B cell (primary cell): ENCODE measurements around the gene RASA3. TPM values are rescaled to one million over a fixed set of nuclear protein-coding genes. Genes with fewer than 3 reads are reported as not detected.

Experiments
- ATAC-seq: fragments of 200-7000 bp; cut with Tn5 transposase; one replicate; pipeline ENCODE4 v1.10.0; 2021; ENCODE audit warnings: low read depth, mild to moderate bottlenecking, moderate number of reproducible peaks, moderate library complexity
- CTCF ChIA-PET: fragments of 350-600 bp; sonication (Branson Sonifier 250); formaldehyde crosslinking; loops from one replicate; lab custom pipeline; 2021; ENCODE audit warnings: antibody characterized with exemption, inconsistent platforms; lab: Charles Lee
- POLR2A ChIA-PET: fragments of 350-600 bp; sonication (Branson Sonifier 250); formaldehyde crosslinking; loops from one replicate; lab custom pipeline; 2021; ENCODE audit warnings: antibody characterized with exemption; lab: Charles Lee
- DNase-seq: peaks from one replicate; pipeline ENCODE4 v3.0.0; 2013
- H2AFZ ChIP-seq: 2 replicates; pipeline ENCODE4 v1.6.1; 2012; ENCODE audit warnings: mild to moderate bottlenecking, low read depth, low read length; ENCODE audit not compliant: insufficient read depth, poor library complexity, severe bottlenecking
- H3K27ac ChIP-seq, 2 donors: 1 replicate in 1 of 2; 2 replicates in 1 of 2; pipeline ENCODE4 v1.5.1; 2012 to 2013; ENCODE audit warnings: low read length in 2 of 2, mild to moderate bottlenecking in 2 of 2, moderate library complexity in 1 of 2
- H3K27me3 ChIP-seq, 4 experiments: fragments of 200-600 bp in 1 of 4; sonication (generic) in 1 of 4; replicated peaks in 1 of 4; 1 replicate in 2 of 4; 2 replicates in 2 of 4; pipeline versions ENCODE4 v1.6.1 to v1.7.0; 2013 to 2016; ENCODE audit warnings: low read length in 3 of 4, mild to moderate bottlenecking in 2 of 4, mixed read lengths in 1 of 4, moderate library complexity in 1 of 4; ENCODE audit not compliant: insufficient read depth in 4 of 4, control insufficient read depth in 3 of 4; ENCODE audit errors: control extremely low read depth in 1 of 4
- H3K36me3 ChIP-seq, 2 experiments: replicated peaks in 1 of 2; 1 replicate in 1 of 2; 2 replicates in 1 of 2; pipeline versions ENCODE4 v1.6.1 to v1.7.1; 2013; ENCODE audit warnings: low read length in 1 of 2; ENCODE audit not compliant: insufficient read depth in 2 of 2, control insufficient read depth in 1 of 2; ENCODE audit errors: control extremely low read depth in 1 of 2, extremely low read depth in 1 of 2
- H3K4me1 ChIP-seq, 2 donors: fragments of 200-600 bp in 1 of 2; sonication (generic) in 1 of 2; 1 replicate in 1 of 2; 2 replicates in 1 of 2; pipeline versions ENCODE4 v1.5.1 to v1.6.1; 2013 to 2017; ENCODE audit warnings: low read length in 2 of 2; ENCODE audit not compliant: control insufficient read depth in 2 of 2, insufficient read depth in 2 of 2
- H3K4me2 ChIP-seq: replicated peaks from 2 replicates; pipeline ENCODE3; 2012; ENCODE audit warnings: mild to moderate bottlenecking, low read depth, low read length; ENCODE audit not compliant: poor library complexity, severe bottlenecking
- H3K4me3 ChIP-seq, 5 experiments: fragments of 200-600 bp in 1 of 5; sonication (generic) in 1 of 5; 1 replicate in 3 of 5; 2 replicates in 2 of 5; pipeline versions ENCODE4 v1.5.1 to v1.7.0; 2011 to 2016; ENCODE audit warnings: low read length in 4 of 5, mild to moderate bottlenecking in 4 of 5, low read depth in 2 of 5, control low read depth in 1 of 5, moderate library complexity in 1 of 5; ENCODE audit not compliant: insufficient read depth in 1 of 5; ENCODE audit errors: control extremely low read depth in 1 of 5, extremely low read depth in 1 of 5
- H3K79me2 ChIP-seq: fragments of 200-600 bp; sonication (generic); one replicate; pipeline ENCODE4 v1.6.0; 2016; ENCODE audit warnings: low read length; ENCODE audit not compliant: control insufficient read depth, insufficient read depth
- H3K9ac ChIP-seq: fragments of 200-600 bp; sonication (generic); 2 replicates; pipeline ENCODE4 v1.6.1; 2017; ENCODE audit warnings: mild to moderate bottlenecking, low read length, moderate library complexity
- H3K9me3 ChIP-seq, 3 donors: one replicate each; pipeline versions ENCODE4 v1.6.1 to v1.7.1; 2013; ENCODE audit warnings: low read length in 2 of 3; ENCODE audit not compliant: control insufficient read depth in 2 of 3, insufficient read depth in 1 of 3; ENCODE audit errors: control extremely low read depth in 1 of 3
- H4K20me1 ChIP-seq: 2 replicates; pipeline ENCODE4 v1.6.0; 2012; ENCODE audit warnings: mild to moderate bottlenecking, low read length; ENCODE audit not compliant: insufficient read depth, control insufficient read depth, poor library complexity, severe bottlenecking
- H3K27ac Mint-ChIP-seq: one replicate; pipeline ENCODE4 v1.8.0; 2021; ENCODE audit warnings: mixed read lengths
- H3K27me3 Mint-ChIP-seq: one replicate; pipeline ENCODE4 v1.8.0; 2021; ENCODE audit warnings: mixed read lengths
- H3K4me1 Mint-ChIP-seq: one replicate; pipeline ENCODE4 v1.8.0; 2021; ENCODE audit warnings: mixed read lengths
- H3K4me3 Mint-ChIP-seq: one replicate; pipeline ENCODE4 v1.8.0; 2021; ENCODE audit warnings: mixed read lengths
- H3K9me3 Mint-ChIP-seq: one replicate; pipeline ENCODE4 v1.8.0; 2022; ENCODE audit warnings: mixed read lengths; ENCODE audit not compliant: insufficient read depth
- EZH2 ChIP-seq: IDR thresholded peaks from 2 replicates; pipeline ENCODE4 v1.6.1; 2012; ENCODE audit warnings: borderline replicate concordance, low read depth, mild to moderate bottlenecking, moderate library complexity, low read length; ENCODE audit not compliant: insufficient read depth, poor library complexity, severe bottlenecking
- WGBS: methylation state at CpG from one replicate; pipeline ENCODE4 v1.1.5; 2013; ENCODE audit warnings: missing lambda C conversion rate; ENCODE audit not compliant: insufficient coverage; 5-methylcytosine and 5-hydroxymethylcytosine counted together
- intact Hi-C: fragments of 100-400 bp; cut with micrococcal nuclease; formaldehyde crosslinking; loops from one replicate; pipeline ENCODE4 v1.10.0; 2022
- polyA plus RNA-seq: library from polyadenylated mRNA; depleted of rRNA; stranded (reverse); fragments of >200 nt; gene quantifications from 2 replicates; pipeline ENCODE4 v1.2.3, GENCODE V29; 2012
- total RNA-seq, 2 donors: library from RNA; stranded (reverse); fragments of 120-200 nt in 1 of 2; gene quantifications; 1 replicate in 1 of 2; 2 replicates in 1 of 2; pipeline versions ENCODE4 v1.2.3 to v1.2.4, GENCODE V29; 2013 to 2022
- TF ChIP-seq, protein P1 (sequence below): fragments of 200-600 bp; IDR thresholded peaks from one replicate; pipeline ENCODE4 v1.8.0; 2022; ENCODE audit warnings: antibody characterized with exemption, mild to moderate bottlenecking

The RASA3 gene
- total and polyA plus RNA-seq, 2 donors (not counting 1 experiment from before 2014, with no cell fraction given) = 54.2 to 87.4 TPM

- intact Hi-C loops = no loop called here
- no peak for TF ChIP-seq EZH2
- TF ChIP-seq, protein P1, sequence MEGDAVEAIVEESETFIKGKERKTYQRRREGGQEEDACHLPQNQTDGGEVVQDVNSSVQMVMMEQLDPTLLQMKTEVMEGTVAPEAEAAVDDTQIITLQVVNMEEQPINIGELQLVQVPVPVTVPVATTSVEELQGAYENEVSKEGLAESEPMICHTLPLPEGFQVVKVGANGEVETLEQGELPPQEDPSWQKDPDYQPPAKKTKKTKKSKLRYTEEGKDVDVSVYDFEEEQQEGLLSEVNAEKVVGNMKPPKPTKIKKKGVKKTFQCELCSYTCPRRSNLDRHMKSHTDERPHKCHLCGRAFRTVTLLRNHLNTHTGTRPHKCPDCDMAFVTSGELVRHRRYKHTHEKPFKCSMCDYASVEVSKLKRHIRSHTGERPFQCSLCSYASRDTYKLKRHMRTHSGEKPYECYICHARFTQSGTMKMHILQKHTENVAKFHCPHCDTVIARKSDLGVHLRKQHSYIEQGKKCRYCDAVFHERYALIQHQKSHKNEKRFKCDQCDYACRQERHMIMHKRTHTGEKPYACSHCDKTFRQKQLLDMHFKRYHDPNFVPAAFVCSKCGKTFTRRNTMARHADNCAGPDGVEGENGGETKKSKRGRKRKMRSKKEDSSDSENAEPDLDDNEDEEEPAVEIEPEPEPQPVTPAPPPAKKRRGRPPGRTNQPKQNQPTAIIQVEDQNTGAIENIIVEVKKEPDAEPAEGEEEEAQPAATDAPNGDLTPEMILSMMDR = no peak
- H3K4me1 Mint-ChIP-seq = peaks cover 7% of the 10 kb centered on the region
- Histone ChIP-seq H3K4me3 (no peak overlapping the region), H3K9ac (no peak overlapping the region), H3K79me2 (no peaks in the 10 kb centered on the region), H2AFZ (no peak overlapping the region), H3K27me3 (peaks cover 0 to 12% (median 0%) of the 10 kb centered on the region in 4 experiments), H3K36me3 (no peaks in the 10 kb centered on the region), H3K9me3 (peaks cover 0 to 35% (median 4%) of the 10 kb centered on the region in 3 donors), H3K4me1 (peaks cover 7 to 13% of the 10 kb centered on the region in 2 donors), H4K20me1 (no peaks in the 10 kb centered on the region), H3K27ac (no peak overlapping the region), H3K4me2 (no peak overlapping the region)
- 95% methylated on average over 18 of the region's 20 CpGs for WGBS
- ChIA-PET CTCF (interaction anchor here (1.0 kb wide), 1 partner anchor 156 kb away, joined by 3 read pairs; no protein-coding TSS in a partner anchor), POLR2A (no interaction called here)
- no peak overlapping the region for H3K4me3 Mint-ChIP-seq
- H3K27me3 Mint-ChIP-seq = no peaks in the 10 kb centered on the region
- no peak for DNase-seq
- H3K9me3 Mint-ChIP-seq = no peaks in the 10 kb centered on the region
- H3K27ac Mint-ChIP-seq = no peak overlapping the region
- ATAC-seq = no peak
Observed at GRCh38 chr13:113954046-113954835, 178.2 kb downstream of the RASA3 start.

DNA sequence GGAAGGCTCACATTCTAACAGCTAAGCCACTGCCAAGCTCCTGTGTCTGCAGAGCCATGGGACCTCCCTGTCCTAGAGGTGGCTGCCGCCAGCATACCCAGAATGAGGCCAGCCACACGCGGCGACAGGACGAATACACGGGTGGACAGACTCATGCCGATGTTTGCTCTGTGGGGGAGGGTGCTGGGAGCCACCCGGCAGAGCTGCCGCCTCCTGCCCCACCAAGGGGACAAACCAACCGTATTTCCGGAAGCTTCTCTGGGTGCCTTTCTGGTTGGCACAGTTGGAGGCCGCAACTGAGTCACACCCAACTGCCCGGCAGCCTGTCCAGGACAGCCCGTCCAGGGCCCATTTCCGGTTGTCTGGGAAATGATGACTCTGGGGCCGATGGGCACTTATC is 178.9 kb downstream of the RASA3 start:
- Mint-ChIP-seq H3K4me3 (no peak overlapping the region), H3K27me3 (no peaks in the 10 kb centered on the region), H3K27ac (no peak overlapping the region), H3K4me1 (peaks cover 9% of the 10 kb centered on the region), H3K9me3 (no peaks in the 10 kb centered on the region)
- Histone ChIP-seq H3K79me2 (no peaks in the 10 kb centered on the region), H4K20me1 (no peaks in the 10 kb centered on the region), H3K4me3 (no peak overlapping the region), H3K27me3 (peaks cover 0 to 12% (median 0%) of the 10 kb centered on the region in 4 experiments), H3K36me3 (no peaks in the 10 kb centered on the region), H3K9me3 (peaks cover 0 to 33% (median 0%) of the 10 kb centered on the region in 3 donors), H3K9ac (no peak overlapping the region), H3K27ac (no peak overlapping the region), H3K4me1 (peaks cover 7 to 13% of the 10 kb centered on the region in 2 donors), H3K4me2 (no peak overlapping the region), H2AFZ (no peak overlapping the region)
- intact Hi-C loops = no loop called here
- CTCF ChIA-PET = interaction anchor here (1.0 to 1.3 kb wide), 3 partner anchors 157 to 276 kb away, joined by 3 to 6 read pairs (median 3); no protein-coding TSS in a partner anchor
- POLR2A ChIA-PET = no interaction called here
- DNase-seq = no peak
- no peak for ATAC-seq
- WGBS = 95% methylated on average over 16 of the region's 16 CpGs
- TF ChIP-seq EZH2 = no peak
- TF ChIP-seq, protein P1 = no peak
